ENCODE measurements around the gene PARD3B. TPM values are rescaled to one million over a fixed set of nuclear protein-coding genes. Genes with fewer than 3 reads are reported as not detected.

PARD3B gene
- total RNA-seq, 1 experiment from 2014 or later: 6.4 TPM

DNA sequence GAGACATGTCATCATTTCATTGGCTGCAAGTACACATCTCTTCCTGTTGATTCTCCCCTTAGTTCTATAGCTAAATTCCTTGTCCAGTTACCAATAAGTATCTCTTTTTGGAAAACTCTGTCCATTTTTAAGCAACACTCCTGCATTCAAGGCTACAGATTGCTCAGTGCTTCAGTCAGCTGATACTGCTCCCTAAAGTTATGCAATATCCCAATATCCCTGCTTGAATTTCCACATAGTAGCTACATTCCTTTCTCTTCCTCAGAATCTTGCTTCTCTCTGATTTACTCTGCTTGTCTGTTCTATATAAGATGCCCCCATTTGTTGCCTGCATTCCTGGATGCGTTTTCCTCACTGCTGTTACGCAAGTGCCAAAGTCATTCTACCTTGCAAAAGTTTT lies 109.8 kb downstream of the PARD3B start:
- no peak overlapping the region for H3K27ac Mint-ChIP-seq
- H3K4me1 ChIP-seq (ENCODE audit: insufficient read depth, low read length): no peaks in the 10 kb centered on the region
- no peak overlapping the region for H4K8ac ChIP-seq (replicated peaks; ENCODE audit: insufficient read length, low read depth, low read length)
- peaks cover 4 to 9% of the 10 kb centered on the region in 2 experiments; a peak in 3 of 4 replicates for H3K4me1 Mint-ChIP-seq
- H2AFZ ChIP-seq (ENCODE audit: low read length): no peak overlapping the region
- TF ChIP-seq, protein P1, sequence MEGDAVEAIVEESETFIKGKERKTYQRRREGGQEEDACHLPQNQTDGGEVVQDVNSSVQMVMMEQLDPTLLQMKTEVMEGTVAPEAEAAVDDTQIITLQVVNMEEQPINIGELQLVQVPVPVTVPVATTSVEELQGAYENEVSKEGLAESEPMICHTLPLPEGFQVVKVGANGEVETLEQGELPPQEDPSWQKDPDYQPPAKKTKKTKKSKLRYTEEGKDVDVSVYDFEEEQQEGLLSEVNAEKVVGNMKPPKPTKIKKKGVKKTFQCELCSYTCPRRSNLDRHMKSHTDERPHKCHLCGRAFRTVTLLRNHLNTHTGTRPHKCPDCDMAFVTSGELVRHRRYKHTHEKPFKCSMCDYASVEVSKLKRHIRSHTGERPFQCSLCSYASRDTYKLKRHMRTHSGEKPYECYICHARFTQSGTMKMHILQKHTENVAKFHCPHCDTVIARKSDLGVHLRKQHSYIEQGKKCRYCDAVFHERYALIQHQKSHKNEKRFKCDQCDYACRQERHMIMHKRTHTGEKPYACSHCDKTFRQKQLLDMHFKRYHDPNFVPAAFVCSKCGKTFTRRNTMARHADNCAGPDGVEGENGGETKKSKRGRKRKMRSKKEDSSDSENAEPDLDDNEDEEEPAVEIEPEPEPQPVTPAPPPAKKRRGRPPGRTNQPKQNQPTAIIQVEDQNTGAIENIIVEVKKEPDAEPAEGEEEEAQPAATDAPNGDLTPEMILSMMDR (conservative IDR thresholded peaks at IDR 0.05): no peak
- H3K4me3 Mint-ChIP-seq: no peak overlapping the region
- no peak overlapping the region for H2AK5ac ChIP-seq (ENCODE audit: insufficient read length, low read length)
- no peaks in the 10 kb centered on the region for H3K9me3 ChIP-seq (ENCODE audit: control insufficient read depth, low read depth, low read length)
- H3K23ac ChIP-seq (ENCODE audit: insufficient read length, low read depth, low read length): no peak overlapping the region
- H3K36me3 Mint-ChIP-seq (ENCODE audit: insufficient read depth in 1 of 3, low read depth in 3 of 3): peaks cover 8 to 19% (median 9%) of the 10 kb centered on the region in 3 experiments
- no peak for DNase-seq
- no peak overlapping the region for H2BK5ac ChIP-seq (ENCODE audit: insufficient read length, low read length)
- no CpG with 5 or more reads among the region's 2 CpGs for WGBS (ENCODE audit: extremely low coverage, insufficient read length, low lambda C conversion rate)
- H3K23me2 ChIP-seq (ENCODE audit: insufficient read length, low read depth, low read length, poor library complexity, severe bottlenecking): no peaks in the 10 kb centered on the region
- H3T11ph ChIP-seq (ENCODE audit: low read length): no peak overlapping the region
- H3K14ac ChIP-seq (ENCODE audit: insufficient read depth, low read length): no peak overlapping the region
- H3K9ac ChIP-seq (ENCODE audit: extremely low read depth, insufficient read length, low read length): no peak overlapping the region
- no peak overlapping the region for H2BK120ac ChIP-seq (ENCODE audit: low read depth, low read length, poor library complexity, severe bottlenecking)
- H3K27me3 ChIP-seq (ENCODE audit: insufficient read depth, low read length): no peaks in the 10 kb centered on the region
- H3K79me2 ChIP-seq (ENCODE audit: insufficient read depth, low read length): no peaks in the 10 kb centered on the region; the same call in 1 of the 2 replicates
- no peak overlapping the region for H3K27ac ChIP-seq (ENCODE audit: insufficient read length, low read depth, low read length)
- no peak overlapping the region for H4K91ac ChIP-seq (ENCODE audit: insufficient read length, low read depth, low read length)
- H2BK15ac ChIP-seq (ENCODE audit: low read depth, low read length): no peak overlapping the region
- no peak overlapping the region for H4K5ac ChIP-seq (ENCODE audit: insufficient read length, low read depth, low read length)
- H3K4me2 ChIP-seq (ENCODE audit: insufficient read depth, insufficient read length, low read length): no peak overlapping the region
- H3K56ac ChIP-seq (ENCODE audit: insufficient read length, low read depth, low read length): no peak overlapping the region
- no peak overlapping the region for H3K18ac ChIP-seq (ENCODE audit: insufficient read length, low read depth, low read length)
- no peak overlapping the region for H3K4ac ChIP-seq (ENCODE audit: low read depth, low read length)
- H2BK20ac ChIP-seq (ENCODE audit: low read depth, low read length, poor library complexity, severe bottlenecking): no peak overlapping the region
- no peaks in the 10 kb centered on the region for H3K27me3 Mint-ChIP-seq (ENCODE audit: low read depth)
- peaks cover 5 to 15% of the 10 kb centered on the region in 2 experiments for H3K9me3 Mint-ChIP-seq
- no peaks in the 10 kb centered on the region for H4K20me1 ChIP-seq (ENCODE audit: control insufficient read depth, insufficient read depth, insufficient read length)
- no peaks in the 10 kb centered on the region for H3K79me1 ChIP-seq (ENCODE audit: insufficient read depth, low read depth, low read length, poor library complexity, severe bottlenecking)
- H2BK12ac ChIP-seq (ENCODE audit: insufficient read length, low read depth, low read length): no peak overlapping the region

Data from H9 (cell line).